HepG2 (cell line): Measurements from ENCODE around the gene THADA. TPM values are rescaled to one million over a fixed set of nuclear protein-coding genes. Genes with fewer than 3 reads are reported as not detected.
A peak's percentile ranks its signal among the peaks of the same experiment; 100 is the strongest.

Source experiments
- ERF ChIP-seq: IDR thresholded peaks from 2 replicates; pipeline ENCODE4 v1.6.1; 2018; ENCODE audit warnings: missing biosample characterization, missing genetic modification reagents
- HMG20B ChIP-seq: conservative IDR thresholded peaks from 2 replicates; pipeline ENCODE4 v1.6.1; 2016; ENCODE audit warnings: missing genetic modification reagents, missing compliant biosample characterization
- JUNB ChIP-seq: sonication (generic); formaldehyde crosslinking; IDR thresholded peaks from 2 replicates; pipeline ENCODE4 v1.8.0; 2022; ENCODE audit warnings: missing genetic modification reagents, mild to moderate bottlenecking, borderline replicate concordance
- MAFF ChIP-seq: IDR thresholded peaks from 2 replicates; pipeline ENCODE4 v1.6.1; 2011; ENCODE audit warnings: low read depth, low read length, improper control_type of control experiment
- MAFG ChIP-seq: sonication (generic); formaldehyde crosslinking; IDR thresholded peaks from 2 replicates; pipeline ENCODE4 v1.5.1; 2020; ENCODE audit warnings: mild to moderate bottlenecking, missing genetic modification reagents
- MEIS2 ChIP-seq: sonication (generic); formaldehyde crosslinking; IDR thresholded peaks from 2 replicates; pipeline ENCODE4 v1.9.0; 2021; ENCODE audit warnings: mild to moderate bottlenecking, missing genetic modification reagents
- MIER2 ChIP-seq: IDR thresholded peaks from 2 replicates; pipeline ENCODE4 v1.6.1; 2016; ENCODE audit warnings: missing biosample characterization, missing genetic modification reagents
- MTF2 ChIP-seq: sonication (generic); formaldehyde crosslinking; IDR thresholded peaks from 2 replicates; pipeline ENCODE4 v1.5.0; 2020; ENCODE audit warnings: missing genetic modification reagents, borderline replicate concordance
- SAFB2 ChIP-seq: sonication (generic); formaldehyde crosslinking; IDR thresholded peaks from 2 replicates; pipeline ENCODE4 v1.5.1; 2020; ENCODE audit warnings: missing genetic modification reagents, low read depth, mild to moderate bottlenecking, borderline replicate concordance
- SRSF4 ChIP-seq: fragments of 200-400 bp; formaldehyde crosslinking; IDR thresholded peaks from one replicate; pipeline ENCODE4 v1.6.1; 2018; ENCODE audit warnings: mild to moderate bottlenecking, low read depth, low read length, moderate library complexity; ENCODE audit not compliant: poor library complexity, severe bottlenecking
- TBX3 ChIP-seq: fragments of 450-650 bp; IDR thresholded peaks from 2 replicates; pipeline ENCODE4 v1.6.1; 2017; ENCODE audit warnings: antibody characterized with exemption, mild to moderate bottlenecking, inconsistent platforms, borderline replicate concordance
- ZNF138 ChIP-seq: sonication (generic); formaldehyde crosslinking; IDR thresholded peaks from 2 replicates; pipeline ENCODE4 v1.5.0; 2020; ENCODE audit warnings: mild to moderate bottlenecking, low read depth, missing genetic modification reagents
- ZNF17 ChIP-seq: sonication (generic); formaldehyde crosslinking; IDR thresholded peaks from 2 replicates; pipeline ENCODE4 v1.5.0; 2020; ENCODE audit warnings: mild to moderate bottlenecking, missing genetic modification reagents
- ZNF232 ChIP-seq: sonication (generic); formaldehyde crosslinking; IDR thresholded peaks from 2 replicates; pipeline ENCODE4 v1.4.0; 2020; ENCODE audit warnings: missing genetic modification reagents, borderline replicate concordance
- ZNF326 ChIP-seq: sonication (generic); formaldehyde crosslinking; IDR thresholded peaks from 2 replicates; pipeline ENCODE4 v1.4.0; 2020; ENCODE audit warnings: missing genetic modification reagents, borderline replicate concordance
- ZNF354B ChIP-seq: sonication (generic); formaldehyde crosslinking; IDR thresholded peaks from 2 replicates; pipeline ENCODE4 v1.8.0; 2022; ENCODE audit warnings: mild to moderate bottlenecking, missing genetic modification reagents
- ZNF441 ChIP-seq: sonication (generic); formaldehyde crosslinking; IDR thresholded peaks from 2 replicates; pipeline ENCODE4 v1.7.0; 2021; ENCODE audit warnings: missing genetic modification reagents, borderline replicate concordance
- ZNF549 ChIP-seq: sonication (generic); formaldehyde crosslinking; IDR thresholded peaks from 2 replicates; pipeline ENCODE4 v1.5.0; 2020; ENCODE audit warnings: missing genetic modification reagents
- ZNF619 ChIP-seq: sonication (generic); formaldehyde crosslinking; IDR thresholded peaks from 2 replicates; pipeline ENCODE4 v1.4.0; 2020; ENCODE audit warnings: mild to moderate bottlenecking, missing genetic modification reagents
- ZNF713 ChIP-seq: sonication (generic); formaldehyde crosslinking; IDR thresholded peaks from 2 replicates; pipeline ENCODE4 v1.4.0; 2020; ENCODE audit warnings: mild to moderate bottlenecking, missing genetic modification reagents
- polyA plus RNA-seq, 8 experiments: library from polyadenylated mRNA; depleted of rRNA in 3 of 8; stranded (reverse) in 7 of 8; unstranded in 1 of 8; fragments of >200 nt; fragmentation: Illumina TruSeq in 4 of 8; extraction: Trizol in 4 of 8; gene quantifications; 2 replicates each; pipeline versions ENCODE4 v1.2.1 to v1.2.3, GENCODE V29; 2011 to 2016; ENCODE audit warnings: low read depth in 4 of 8, missing spikeins in 1 of 8, mixed read lengths in 1 of 8; ENCODE audit not compliant: insufficient read depth in 1 of 8
- total RNA-seq, 5 experiments: library from RNA; depleted of rRNA; stranded (reverse); fragments of >200 nt; fragmentation: Illumina TruSeq; extraction: Trizol; gene quantifications; 2 replicates each; pipeline ENCODE4 v1.2.3, GENCODE V29; 2016; ENCODE audit warnings: low read depth in 1 of 5
- TF ChIP-seq, protein P1 (sequence below): sonication (generic); formaldehyde crosslinking; IDR thresholded peaks from 2 replicates; pipeline ENCODE4 v1.4.0; 2020; ENCODE audit warnings: missing genetic modification reagents, mild to moderate bottlenecking, borderline replicate concordance
- TF ChIP-seq, protein P2 (sequence below): sonication (generic); formaldehyde crosslinking; IDR thresholded peaks from 2 replicates; pipeline ENCODE4 v1.5.0; 2020; ENCODE audit warnings: missing genetic modification reagents
- TF ChIP-seq, protein P3 (sequence below): IDR thresholded peaks from 2 replicates; pipeline ENCODE4 v1.6.1; 2016; ENCODE audit warnings: missing biosample characterization, missing genetic modification reagents, low read depth
- TF ChIP-seq, protein P4 (sequence below): sonication (generic); formaldehyde crosslinking; IDR thresholded peaks from 2 replicates; pipeline ENCODE4 v1.5.0; 2020; ENCODE audit warnings: missing genetic modification reagents, mild to moderate bottlenecking, borderline replicate concordance

The THADA gene
- total and polyA plus RNA-seq, 2 of the 13 experiments (the other 11 are each of a cell fraction or from before 2014, with no cell fraction given) = 12.7 to 21.7 TPM

DNA sequence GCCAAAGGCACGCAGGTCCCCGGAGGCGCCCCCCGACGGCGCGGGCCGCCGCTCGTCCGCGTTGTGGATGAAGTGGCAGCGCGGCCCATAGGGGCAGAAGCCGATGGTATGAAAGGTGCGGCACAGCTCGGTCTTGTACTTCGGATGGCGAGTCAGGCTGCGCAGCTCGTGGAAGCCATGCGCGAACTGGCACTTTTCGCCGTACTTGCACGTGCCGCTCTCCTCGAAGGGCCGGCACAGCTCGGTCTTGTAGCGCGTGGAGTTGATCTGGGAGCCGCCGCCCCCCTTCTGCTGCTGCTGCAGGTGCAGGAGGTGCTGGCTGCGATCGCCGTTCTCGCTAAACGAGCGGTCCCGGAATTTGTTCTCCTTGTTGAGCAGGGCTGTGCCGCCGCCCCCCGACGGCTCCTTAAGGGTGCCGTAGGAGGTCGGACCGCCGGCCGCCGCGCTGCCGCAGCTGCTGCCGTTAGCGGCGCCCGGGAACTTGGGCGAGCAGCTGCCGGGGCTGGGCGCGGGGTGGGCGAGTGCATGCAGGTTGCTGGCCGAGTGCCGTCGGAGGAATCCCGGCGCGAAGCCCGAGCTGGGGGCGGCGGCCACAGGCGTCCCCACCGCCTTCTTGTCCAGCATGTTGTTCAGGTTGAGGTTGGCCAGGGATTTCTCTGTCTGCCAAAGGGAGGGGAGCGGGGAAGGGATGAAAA is 370.6 kb downstream of the THADA start (continued):
- TF ChIP-seq, protein P1, sequence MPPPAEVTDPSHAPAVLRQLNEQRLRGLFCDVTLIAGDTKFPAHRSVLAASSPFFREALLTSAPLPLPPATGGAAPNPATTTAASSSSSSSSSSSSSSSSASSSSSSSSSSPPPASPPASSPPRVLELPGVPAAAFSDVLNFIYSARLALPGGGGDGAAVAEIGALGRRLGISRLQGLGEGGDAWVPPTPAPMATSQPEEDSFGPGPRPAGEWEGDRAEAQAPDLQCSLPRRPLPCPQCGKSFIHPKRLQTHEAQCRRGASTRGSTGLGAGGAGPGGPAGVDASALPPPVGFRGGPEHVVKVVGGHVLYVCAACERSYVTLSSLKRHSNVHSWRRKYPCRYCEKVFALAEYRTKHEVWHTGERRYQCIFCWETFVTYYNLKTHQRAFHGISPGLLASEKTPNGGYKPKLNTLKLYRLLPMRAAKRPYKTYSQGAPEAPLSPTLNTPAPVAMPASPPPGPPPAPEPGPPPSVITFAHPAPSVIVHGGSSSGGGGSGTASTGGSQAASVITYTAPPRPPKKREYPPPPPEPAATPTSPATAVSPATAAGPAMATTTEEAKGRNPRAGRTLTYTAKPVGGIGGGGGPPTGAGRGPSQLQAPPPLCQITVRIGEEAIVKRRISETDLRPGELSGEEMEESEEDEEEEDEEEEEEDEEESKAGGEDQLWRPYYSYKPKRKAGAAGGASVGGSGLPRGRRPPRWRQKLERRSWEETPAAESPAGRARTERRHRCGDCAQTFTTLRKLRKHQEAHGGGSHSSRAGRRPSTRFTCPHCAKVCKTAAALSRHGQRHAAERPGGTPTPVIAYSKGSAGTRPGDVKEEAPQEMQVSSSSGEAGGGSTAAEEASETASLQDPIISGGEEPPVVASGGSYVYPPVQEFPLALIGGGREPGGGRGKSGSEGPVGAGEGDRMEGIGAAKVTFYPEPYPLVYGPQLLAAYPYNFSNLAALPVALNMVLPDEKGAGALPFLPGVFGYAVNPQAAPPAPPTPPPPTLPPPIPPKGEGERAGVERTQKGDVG = no peak
- TF ChIP-seq ZNF441 (CRISPR knock-in tag) (no peak), TBX3 (no peak), ZNF326 (CRISPR knock-in tag) (no peak), ZNF354B (CRISPR knock-in tag) (peak; percentile 94; the same call in 1 of the 2 replicates), ERF (CRISPR knock-in tag) (peak; percentile 26; the same call in 1 of the 2 replicates), HMG20B (CRISPR knock-in tag) (no peak), SAFB2 (no peak), ZNF713 (CRISPR knock-in tag) (no peak), ZNF138 (CRISPR knock-in tag) (0 out of 2 replicates have a peak, but pooled peaks have one; percentile 73), MAFF (no peak), MEIS2 (CRISPR knock-in tag) (no peak), MIER2 (CRISPR knock-in tag) (no peak), ZNF619 (no peak), ZNF232 (CRISPR knock-in tag) (0 out of 2 replicates have a peak, but pooled peaks have one; percentile 17), ZNF549 (CRISPR knock-in tag) (no peak), SRSF4 (peak; percentile 82), JUNB (CRISPR knock-in tag) (no peak), MAFG (CRISPR knock-in tag) (no peak), MTF2 (CRISPR knock-in tag) (no peak), ZNF17 (CRISPR knock-in tag) (no peak)
- TF ChIP-seq, protein P2, sequence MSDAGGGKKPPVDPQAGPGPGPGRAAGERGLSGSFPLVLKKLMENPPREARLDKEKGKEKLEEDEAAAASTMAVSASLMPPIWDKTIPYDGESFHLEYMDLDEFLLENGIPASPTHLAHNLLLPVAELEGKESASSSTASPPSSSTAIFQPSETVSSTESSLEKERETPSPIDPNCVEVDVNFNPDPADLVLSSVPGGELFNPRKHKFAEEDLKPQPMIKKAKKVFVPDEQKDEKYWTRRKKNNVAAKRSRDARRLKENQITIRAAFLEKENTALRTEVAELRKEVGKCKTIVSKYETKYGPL (CRISPR knock-in tag) = no peak; the same call in 1 of the 2 replicates
- TF ChIP-seq, protein P3, sequence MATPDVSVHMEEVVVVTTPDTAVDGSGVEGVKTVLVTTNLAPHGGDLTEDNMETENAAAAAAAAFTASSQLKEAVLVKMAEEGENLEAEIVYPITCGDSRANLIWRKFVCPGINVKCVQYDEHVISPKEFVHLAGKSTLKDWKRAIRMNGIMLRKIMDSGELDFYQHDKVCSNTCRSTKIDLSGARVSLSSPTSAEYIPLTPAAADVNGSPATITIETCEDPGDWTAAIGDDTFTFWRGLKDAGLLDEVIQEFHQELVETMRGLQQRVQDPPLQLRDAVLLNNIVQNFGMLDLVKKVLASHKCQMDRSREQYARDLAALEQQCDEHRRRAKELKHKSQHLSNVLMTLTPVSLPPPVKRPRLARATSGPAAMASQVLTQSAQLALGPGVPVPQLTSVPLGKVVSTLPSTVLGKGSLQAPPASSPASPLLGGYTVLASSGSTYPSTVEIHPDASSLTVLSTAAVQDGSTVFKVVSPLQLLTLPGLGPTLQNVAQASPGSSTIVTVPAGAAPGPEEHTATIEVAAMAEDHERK = no peak
- TF ChIP-seq, protein P4, sequence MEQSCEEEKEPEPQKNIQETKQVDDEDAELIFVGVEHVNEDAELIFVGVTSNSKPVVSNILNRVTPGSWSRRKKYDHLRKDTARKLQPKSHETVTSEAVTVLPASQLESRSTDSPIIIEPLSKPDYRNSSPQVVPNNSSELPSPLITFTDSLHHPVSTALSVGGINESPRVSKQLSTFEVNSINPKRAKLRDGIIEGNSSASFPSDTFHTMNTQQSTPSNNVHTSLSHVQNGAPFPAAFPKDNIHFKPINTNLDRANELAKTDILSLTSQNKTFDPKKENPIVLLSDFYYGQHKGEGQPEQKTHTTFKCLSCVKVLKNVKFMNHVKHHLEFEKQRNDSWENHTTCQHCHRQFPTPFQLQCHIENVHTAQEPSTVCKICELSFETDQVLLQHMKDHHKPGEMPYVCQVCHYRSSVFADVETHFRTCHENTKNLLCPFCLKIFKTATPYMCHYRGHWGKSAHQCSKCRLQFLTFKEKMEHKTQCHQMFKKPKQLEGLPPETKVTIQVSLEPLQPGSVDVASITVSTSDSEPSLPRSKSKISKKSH = peak; percentile 94
